GM12891 (cell line): ENCODE results near the gene NGEF. TPM values are rescaled to one million over a fixed set of nuclear protein-coding genes. Genes with fewer than 3 reads are reported as not detected.

Experiments
- DNase-seq: peaks from one replicate; pipeline ENCODE4 v3.0.0; 2011; ENCODE audit warnings: low spot score; ENCODE audit not compliant: insufficient read length
- FAIRE-seq: peaks from 2 replicates; lab custom pipeline; 2011; peaks lifted over from hg19 to GRCh38; lab: Jason Lieb, UNC
- PAX5 ChIP-seq: IDR thresholded peaks from 2 replicates; pipeline ENCODE4 v1.6.1; 2011; ENCODE audit warnings: low read length, moderate library complexity, mild to moderate bottlenecking; ENCODE audit not compliant: insufficient read depth, severe bottlenecking
- POLR2A ChIP-seq: IDR thresholded peaks from 2 replicates; pipeline ENCODE4 v1.6.1; 2011; ENCODE audit warnings: low read depth, low read length, control low read depth
- POLR2AphosphoS5 ChIP-seq: IDR thresholded peaks from 2 replicates; pipeline ENCODE4 v1.6.1; 2011; ENCODE audit warnings: low read depth, low read length, control low read depth
- POU2F2 ChIP-seq: IDR thresholded peaks from 2 replicates; pipeline ENCODE4 v1.6.1; 2011; ENCODE audit warnings: low read depth, mild to moderate bottlenecking, control low read depth, low read length, moderate library complexity
- SPI1 ChIP-seq: IDR thresholded peaks from 2 replicates; pipeline ENCODE4 v1.6.1; 2011; ENCODE audit warnings: low read depth, low read length, control low read depth
- TAF1 ChIP-seq: IDR thresholded peaks from 2 replicates; pipeline ENCODE4 v1.6.1; 2011; ENCODE audit warnings: low read depth, low read length, control low read depth
- polyA plus RNA-seq: library from polyadenylated mRNA; unstranded; fragments of >200 nt; gene quantifications from one replicate; pipeline ENCODE4 v1.2.1, GENCODE V29; 2012; ENCODE audit warnings: low read depth, missing spikeins, inconsistent platforms; ENCODE audit not compliant: missing spikeins

NGEF gene, protein sequence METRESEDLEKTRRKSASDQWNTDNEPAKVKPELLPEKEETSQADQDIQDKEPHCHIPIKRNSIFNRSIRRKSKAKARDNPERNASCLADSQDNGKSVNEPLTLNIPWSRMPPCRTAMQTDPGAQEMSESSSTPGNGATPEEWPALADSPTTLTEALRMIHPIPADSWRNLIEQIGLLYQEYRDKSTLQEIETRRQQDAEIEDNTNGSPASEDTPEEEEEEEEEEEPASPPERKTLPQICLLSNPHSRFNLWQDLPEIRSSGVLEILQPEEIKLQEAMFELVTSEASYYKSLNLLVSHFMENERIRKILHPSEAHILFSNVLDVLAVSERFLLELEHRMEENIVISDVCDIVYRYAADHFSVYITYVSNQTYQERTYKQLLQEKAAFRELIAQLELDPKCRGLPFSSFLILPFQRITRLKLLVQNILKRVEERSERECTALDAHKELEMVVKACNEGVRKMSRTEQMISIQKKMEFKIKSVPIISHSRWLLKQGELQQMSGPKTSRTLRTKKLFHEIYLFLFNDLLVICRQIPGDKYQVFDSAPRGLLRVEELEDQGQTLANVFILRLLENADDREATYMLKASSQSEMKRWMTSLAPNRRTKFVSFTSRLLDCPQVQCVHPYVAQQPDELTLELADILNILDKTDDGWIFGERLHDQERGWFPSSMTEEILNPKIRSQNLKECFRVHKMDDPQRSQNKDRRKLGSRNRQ
- 0.44 TPM for polyA plus RNA-seq

DNA sequence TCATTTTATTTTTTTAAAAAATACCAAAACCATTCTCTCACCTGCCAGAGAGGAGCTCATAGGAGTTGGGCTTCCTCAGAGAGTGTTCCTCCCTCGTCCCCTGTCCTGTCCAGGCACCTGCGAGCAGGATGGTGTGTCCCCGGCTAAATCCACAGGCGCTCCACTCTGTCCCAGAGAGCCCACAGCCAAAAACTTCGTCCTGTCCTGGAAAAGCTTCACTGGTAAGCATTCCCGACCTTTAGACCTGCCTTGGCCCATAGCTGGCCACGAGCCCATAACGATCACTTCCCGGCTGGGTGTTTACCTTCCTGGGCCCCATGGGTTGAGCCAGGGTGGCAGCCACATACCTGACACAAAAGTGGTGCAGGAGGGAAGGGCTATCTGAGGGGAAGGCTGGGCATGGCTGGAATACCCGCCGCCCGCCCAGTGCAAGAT is at the start of gene NGEF:
Gene NGEF (minus strand): TSS at position 230 of the 435 bp plus-strand sequence. CDS start 38,366 bp downstream, outside the sequence.
- DNase-seq (no peak), FAIRE-seq (no peak)
- TF ChIP-seq POU2F2, result no peak

DNA sequence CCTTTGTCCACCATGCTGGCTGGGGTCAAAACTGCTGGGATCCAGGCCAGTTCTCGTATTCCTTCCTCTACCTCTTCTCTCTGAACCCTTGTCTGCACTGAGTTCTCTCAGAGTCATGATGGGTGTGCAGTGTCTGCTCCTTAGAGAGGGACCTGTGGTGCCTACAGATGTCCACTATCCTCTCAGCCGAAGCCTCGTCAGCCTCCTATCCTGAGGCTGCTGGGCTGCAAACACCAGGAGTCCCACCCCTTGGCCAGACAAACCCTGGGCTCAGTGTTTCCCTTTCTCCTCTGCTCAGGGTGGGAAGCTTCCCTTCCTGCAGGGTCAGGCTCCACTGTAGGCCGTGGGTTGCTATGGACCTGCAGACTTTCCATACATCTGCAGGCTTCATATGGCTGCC is 49.4 kb upstream of the NGEF start:
- no peak for DNase-seq
- no peak for FAIRE-seq
- TF ChIP-seq PAX5, result no peak
- no peak for TF ChIP-seq SPI1
- TF ChIP-seq POLR2AphosphoS5, result no peak
- TF ChIP-seq POLR2A, result no peak
- no peak for TF ChIP-seq TAF1
- no peak for TF ChIP-seq POU2F2

DNA sequence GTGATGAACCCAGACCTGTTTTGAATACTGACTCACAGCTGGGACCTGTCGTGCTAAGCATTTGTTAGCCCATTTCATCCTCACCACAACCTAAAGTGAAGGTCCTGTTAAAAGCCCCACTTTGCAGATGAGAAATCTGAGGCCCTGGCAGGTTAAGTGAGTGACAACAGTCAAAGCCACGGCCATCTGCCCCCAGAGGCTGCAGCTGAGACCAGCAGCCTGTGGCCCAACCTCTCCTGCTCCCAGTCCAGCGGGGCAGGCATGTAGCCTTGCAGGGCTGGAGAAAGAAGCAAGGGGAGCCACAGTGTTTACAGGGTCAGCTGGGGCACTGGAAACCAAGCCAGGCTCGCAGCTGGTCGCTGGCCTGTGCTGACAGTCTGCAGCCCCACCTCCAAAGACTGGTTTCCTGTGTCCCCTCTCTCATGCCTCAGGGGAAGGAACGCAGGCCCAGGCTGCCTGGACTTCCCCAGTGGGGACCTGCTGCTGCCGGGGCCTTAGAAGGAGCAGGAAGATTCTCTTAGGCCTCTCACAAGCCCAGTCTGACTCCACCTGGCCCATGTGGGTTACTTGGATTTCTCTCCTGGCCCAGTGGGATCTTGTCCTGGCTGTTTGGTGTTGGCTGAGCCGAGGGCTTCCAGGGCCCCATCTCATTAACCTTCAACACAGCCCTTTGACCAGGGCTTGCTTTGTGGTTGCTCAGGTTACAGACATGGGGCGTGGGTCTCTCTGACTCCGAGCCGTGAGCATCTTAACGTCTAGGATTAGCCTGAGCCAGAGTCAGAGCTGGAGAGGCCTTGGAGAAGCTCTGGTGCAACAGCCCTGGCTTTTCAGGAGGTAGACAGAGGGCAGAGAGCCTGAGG is 48.8 kb upstream of the NGEF start:
- DNase-seq (no peak), FAIRE-seq (peak; percentile 67)
- no peak for TF ChIP-seq PAX5
- TF ChIP-seq POLR2A, result peak; percentile 38; the same call in 1 of the 2 replicates
- no peak; the same call in 1 of the 2 replicates for TF ChIP-seq POLR2AphosphoS5
- peak; percentile 25 for TF ChIP-seq TAF1
- TF ChIP-seq SPI1, result no peak
- TF ChIP-seq POU2F2, result peak; percentile 36

DNA sequence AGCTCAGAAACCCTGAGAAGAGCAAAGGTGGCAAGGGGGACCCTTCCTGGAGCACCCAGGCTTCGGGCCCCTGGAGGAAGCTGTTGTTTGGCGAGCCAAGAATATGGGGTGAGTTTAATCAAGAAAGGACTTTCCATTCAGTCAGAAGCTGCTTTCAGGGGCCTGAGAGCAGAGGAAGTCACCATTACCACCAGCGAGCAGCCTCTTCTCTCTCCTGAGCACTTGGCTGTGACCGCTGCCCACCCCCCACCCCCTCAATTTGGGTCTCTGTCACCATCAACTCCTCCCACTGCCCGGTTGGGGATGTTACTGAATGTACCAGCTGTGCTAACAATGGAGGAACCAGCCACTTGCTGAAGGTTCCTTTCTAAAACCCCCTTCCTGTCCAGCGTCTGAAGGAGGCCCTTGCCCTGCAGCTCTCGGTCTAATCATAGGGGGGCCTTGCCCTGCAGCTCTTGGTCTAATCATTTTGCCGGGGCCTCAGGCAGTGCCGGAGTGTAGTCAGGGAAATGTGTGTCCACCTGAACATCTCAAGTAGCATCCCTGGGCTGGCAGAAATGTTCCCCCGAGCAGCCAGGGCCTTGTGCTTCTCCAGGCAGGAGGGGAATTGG is 48.0 kb upstream of the NGEF start:
- peak; percentile 89 for FAIRE-seq
- TF ChIP-seq POLR2AphosphoS5, result peak; percentile 78
- peak; percentile 72 for TF ChIP-seq PAX5
- TF ChIP-seq POU2F2, result peak; percentile 58; the same call in 1 of the 2 replicates
- peak; percentile 85 for TF ChIP-seq TAF1
- peak; percentile 72; the same call in 1 of the 2 replicates for TF ChIP-seq POLR2A
- TF ChIP-seq SPI1, result peak; percentile 67
- no peak for DNase-seq

DNA sequence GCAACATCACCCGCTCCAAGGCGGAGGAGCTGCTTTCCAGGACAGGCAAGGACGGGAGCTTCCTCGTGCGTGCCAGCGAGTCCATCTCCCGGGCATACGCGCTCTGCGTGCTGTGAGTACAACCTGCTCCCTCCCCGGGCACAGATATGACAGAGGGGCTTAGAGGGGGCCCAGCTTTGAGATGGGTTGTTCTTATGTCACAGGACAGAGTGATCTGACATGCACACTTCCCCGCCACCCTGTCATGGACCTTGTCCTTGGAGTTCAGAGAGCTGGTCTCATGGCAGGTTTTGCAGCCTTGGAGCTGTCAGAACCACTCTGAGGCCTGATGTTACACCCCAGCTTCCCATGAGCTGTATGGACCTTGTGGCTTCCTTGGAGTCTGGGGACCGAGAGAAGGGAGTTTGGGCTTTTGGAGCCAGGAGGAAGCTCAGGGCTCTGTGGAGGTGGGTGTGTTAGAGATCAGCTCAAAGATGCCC is 47.5 kb upstream of the NGEF start:
- DNase-seq (no peak), FAIRE-seq (no peak)
- TF ChIP-seq POU2F2 (no peak), POLR2AphosphoS5 (no peak), SPI1 (no peak), PAX5 (no peak), POLR2A (no peak), TAF1 (no peak)

DNA sequence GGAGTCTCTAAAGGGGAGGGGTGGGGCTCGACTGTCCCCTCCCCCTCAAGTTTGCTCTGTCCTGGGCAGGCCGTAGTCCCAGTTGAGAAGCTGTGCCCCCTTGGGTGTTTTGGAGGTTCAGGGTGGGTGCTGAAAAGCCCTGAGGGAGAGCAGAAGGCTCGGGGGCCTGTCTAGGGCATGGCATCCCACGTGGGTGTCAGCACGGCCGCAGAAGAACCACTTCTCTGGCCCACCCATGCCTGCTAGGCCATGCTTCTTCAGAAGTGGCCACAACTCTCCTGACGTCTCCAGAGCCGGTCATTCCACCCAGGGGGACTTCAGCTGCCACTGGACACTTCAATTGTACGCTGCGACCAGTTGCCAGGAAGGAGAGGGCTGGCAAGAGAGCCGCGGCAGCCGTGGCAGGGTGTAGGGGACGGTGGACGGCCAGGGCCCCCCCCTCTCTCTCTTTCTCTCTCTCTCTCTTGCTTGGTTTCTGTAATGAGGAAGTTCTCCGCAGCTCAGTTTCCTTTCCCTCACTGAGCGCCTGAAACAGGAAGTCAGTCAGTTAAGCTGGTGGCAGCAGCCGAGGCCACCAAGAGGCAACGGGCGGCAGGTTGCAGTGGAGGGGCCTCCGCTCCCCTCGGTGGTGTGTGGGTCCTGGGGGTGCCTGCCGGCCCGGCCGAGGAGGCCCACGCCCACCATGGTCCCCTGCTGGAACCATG is 46.9 kb upstream of the NGEF start, which contains the start of gene INPP5D:
Gene INPP5D (plus strand): TSS at position 546 of the 704 bp plus-strand sequence. CDS start 137 bp downstream, at position 683.
- FAIRE-seq (peak; percentile 73), DNase-seq (peak; percentile 75)
- peak; percentile 92 for TF ChIP-seq POLR2AphosphoS5
- peak; percentile 92 for TF ChIP-seq TAF1
- TF ChIP-seq PAX5, result no peak
- TF ChIP-seq POU2F2, result 0 out of 2 replicates have a peak, but pooled peaks have one; percentile 29
- peak; percentile 89 for TF ChIP-seq POLR2A
- peak; percentile 91 for TF ChIP-seq SPI1

DNA sequence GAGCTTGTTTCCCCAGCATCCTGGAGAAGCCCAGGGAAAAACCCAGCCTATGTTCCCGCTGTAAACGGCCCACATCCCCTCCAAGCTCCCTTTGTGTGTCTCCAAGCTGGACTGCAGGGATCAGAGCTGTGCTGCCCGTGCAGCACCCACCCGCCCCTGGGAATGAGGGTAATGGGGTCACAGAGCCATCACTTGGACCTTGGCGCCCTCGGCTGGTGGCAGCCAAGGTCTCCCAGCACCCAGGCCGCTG is 46.4 kb upstream of the NGEF start:
- DNase-seq (no peak), FAIRE-seq (peak; percentile 80)
- TF ChIP-seq POLR2AphosphoS5 (no peak), POLR2A (no peak), SPI1 (no peak), POU2F2 (no peak), TAF1 (no peak), PAX5 (no peak)

DNA sequence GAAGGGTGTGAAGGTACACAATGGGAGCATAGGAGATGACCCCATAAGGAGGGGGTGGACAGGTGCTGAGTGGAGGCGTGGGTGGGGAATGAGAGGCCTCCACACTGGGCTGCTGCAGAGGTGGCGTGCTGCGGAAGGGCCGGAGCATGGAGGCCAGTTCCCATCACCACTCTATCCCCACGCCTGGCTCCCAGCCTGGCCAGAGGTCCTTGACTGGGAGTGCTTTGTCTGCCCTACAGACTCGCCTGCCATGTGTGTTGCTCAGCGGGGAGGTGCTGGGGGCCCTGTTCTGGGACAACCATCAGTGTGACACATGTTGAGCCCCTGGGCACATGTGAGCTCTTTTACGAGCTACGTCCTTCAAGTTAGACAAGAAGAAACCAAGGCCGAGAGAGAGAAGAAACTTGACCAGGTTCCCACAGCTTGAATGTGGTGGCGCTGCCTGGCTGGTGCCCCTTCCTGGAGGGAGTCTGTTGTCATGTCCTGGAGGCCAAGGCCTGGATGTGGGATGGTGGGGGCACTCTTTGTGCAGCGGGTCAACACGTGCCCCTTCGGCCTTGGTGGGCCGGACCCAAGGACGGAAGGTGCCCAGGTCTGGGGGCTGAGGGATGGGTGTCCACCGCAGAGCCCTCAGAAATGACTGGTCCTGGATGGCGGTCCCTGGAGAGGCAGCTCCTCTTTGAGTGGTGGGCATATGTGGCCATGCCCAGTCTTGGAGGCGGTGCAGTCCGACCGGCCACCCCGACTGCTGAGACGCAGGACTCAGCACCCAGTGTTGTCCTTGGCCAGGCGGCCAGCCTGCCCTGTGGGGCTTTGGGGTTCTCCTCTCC is 45.9 kb upstream of the NGEF start:
- TF ChIP-seq POLR2AphosphoS5 (no peak), PAX5 (no peak), POU2F2 (no peak), TAF1 (no peak), SPI1 (no peak), POLR2A (no peak)
- FAIRE-seq, result no peak
- DNase-seq, result no peak
